Testis (tissue), 2 donors: ENCODE measurements around the gene ANO6.

Experiments
- POLR2A ChIP-seq: fragments of 450-650 bp; IDR thresholded peaks from one replicate; pipeline ENCODE4 v1.6.1; 2017; ENCODE audit warnings: antibody characterized with exemption, mild to moderate bottlenecking, moderate library complexity
- TF ChIP-seq, protein P1 (sequence below), 3 experiments: fragments of 450-650 bp in 2 of 3; fragments of 200-600 bp in 1 of 3; sonication (generic) in 1 of 3; IDR thresholded peaks; one replicate each; pipeline ENCODE4 v1.5.1; 2016 to 2019; ENCODE audit warnings: antibody characterized with exemption in 3 of 3, mild to moderate bottlenecking in 2 of 3, moderate library complexity in 1 of 3

- TF ChIP-seq, protein P1, sequence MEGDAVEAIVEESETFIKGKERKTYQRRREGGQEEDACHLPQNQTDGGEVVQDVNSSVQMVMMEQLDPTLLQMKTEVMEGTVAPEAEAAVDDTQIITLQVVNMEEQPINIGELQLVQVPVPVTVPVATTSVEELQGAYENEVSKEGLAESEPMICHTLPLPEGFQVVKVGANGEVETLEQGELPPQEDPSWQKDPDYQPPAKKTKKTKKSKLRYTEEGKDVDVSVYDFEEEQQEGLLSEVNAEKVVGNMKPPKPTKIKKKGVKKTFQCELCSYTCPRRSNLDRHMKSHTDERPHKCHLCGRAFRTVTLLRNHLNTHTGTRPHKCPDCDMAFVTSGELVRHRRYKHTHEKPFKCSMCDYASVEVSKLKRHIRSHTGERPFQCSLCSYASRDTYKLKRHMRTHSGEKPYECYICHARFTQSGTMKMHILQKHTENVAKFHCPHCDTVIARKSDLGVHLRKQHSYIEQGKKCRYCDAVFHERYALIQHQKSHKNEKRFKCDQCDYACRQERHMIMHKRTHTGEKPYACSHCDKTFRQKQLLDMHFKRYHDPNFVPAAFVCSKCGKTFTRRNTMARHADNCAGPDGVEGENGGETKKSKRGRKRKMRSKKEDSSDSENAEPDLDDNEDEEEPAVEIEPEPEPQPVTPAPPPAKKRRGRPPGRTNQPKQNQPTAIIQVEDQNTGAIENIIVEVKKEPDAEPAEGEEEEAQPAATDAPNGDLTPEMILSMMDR (IDR thresholded peaks at IDR 0.05) = no peak
- no peak for TF ChIP-seq POLR2A
Measured at GRCh38 chr12:45289245-45290215, 73.6 kb downstream of the ANO6 start.
